ENCODE measurements around the gene RAB4A.

Gene RAB4A

GRCh38 chr1:229298420-229298819 is 27.5 kb downstream of the RAB4A start:
- Histone ChIP-seq H3K79me2 (ENCODE audit: insufficient read depth, low read length) (no peaks in the 10 kb centered on the region), H3K27ac (ENCODE audit: low read depth, low read length) (no peak overlapping the region), H3K4me3 (ENCODE audit: insufficient read depth, low read length, poor library complexity, severe bottlenecking) (no peak overlapping the region), H3K9me3 (ENCODE audit: insufficient read depth, low read length) (no peaks in the 10 kb centered on the region), H3K27me3 (ENCODE audit: low read length) (no peaks in the 10 kb centered on the region), H3K9me2 (replicated peaks; ENCODE audit: insufficient read depth, low read length) (no peaks in the 10 kb centered on the region), H4K20me1 (ENCODE audit: low read depth, low read length) (no peaks in the 10 kb centered on the region), H2AFZ (ENCODE audit: low read depth, low read length, severe bottlenecking) (no peak overlapping the region), H3F3A (ENCODE audit: insufficient read depth) (no peaks in the 10 kb centered on the region), H3K36me3 (ENCODE audit: low read length) (no peaks in the 10 kb centered on the region), H3K4me2 (ENCODE audit: low read depth, low read length, poor library complexity, severe bottlenecking) (no peak overlapping the region), H3K9ac (ENCODE audit: low read length) (no peak overlapping the region)
- TF ChIP-seq EZH2phosphoT487 (conservative IDR thresholded peaks at IDR 0.05; ENCODE audit: low read length) (no peak), CTCF (IDR thresholded peaks at IDR 0.05; ENCODE audit: insufficient read depth, low read length, poor library complexity, severe bottlenecking) (no peak)

GRCh38 chr1:229298887-229299503 is 28.1 kb downstream of the RAB4A start:
- H3K36me3 ChIP-seq (ENCODE audit: low read length), result no peaks in the 10 kb centered on the region

GRCh38 chr1:229300099-229300757 is 29.3 kb downstream of the RAB4A start:
- Histone ChIP-seq H3K36me3 (ENCODE audit: low read length) (no peaks in the 10 kb centered on the region; the same call in 1 of the 2 replicates), H3K9me2 (replicated peaks; ENCODE audit: insufficient read depth, low read length) (no peaks in the 10 kb centered on the region), H3K79me2 (ENCODE audit: insufficient read depth, low read length) (no peaks in the 10 kb centered on the region), H3K9me3 (ENCODE audit: insufficient read depth, low read length) (no peaks in the 10 kb centered on the region), H2AFZ (ENCODE audit: low read depth, low read length, severe bottlenecking) (no peak overlapping the region), H3K4me3 (ENCODE audit: insufficient read depth, low read length, poor library complexity, severe bottlenecking) (no peak overlapping the region), H4K20me1 (ENCODE audit: low read depth, low read length) (no peaks in the 10 kb centered on the region), H3K27me3 (ENCODE audit: low read length) (no peaks in the 10 kb centered on the region), H3K4me2 (ENCODE audit: low read depth, low read length, poor library complexity, severe bottlenecking) (no peak overlapping the region), H3K27ac (ENCODE audit: low read depth, low read length) (no peak overlapping the region), H3K9ac (ENCODE audit: low read length) (no peak overlapping the region), H3F3A (ENCODE audit: insufficient read depth) (no peaks in the 10 kb centered on the region)
- TF ChIP-seq CTCF (IDR thresholded peaks at IDR 0.05; ENCODE audit: insufficient read depth, low read length, poor library complexity, severe bottlenecking), result no peak
- TF ChIP-seq EZH2phosphoT487 (conservative IDR thresholded peaks at IDR 0.05; ENCODE audit: low read length), result no peak

More at GRCh38 chr1:229298887-229299503, 28.1 kb downstream of the RAB4A start:
- Histone ChIP-seq H3K27me3 (ENCODE audit: low read length) (no peaks in the 10 kb centered on the region), H3K9me2 (replicated peaks; ENCODE audit: insufficient read depth, low read length) (no peaks in the 10 kb centered on the region), H3K4me2 (ENCODE audit: low read depth, low read length, poor library complexity, severe bottlenecking) (no peak overlapping the region), H3K27ac (ENCODE audit: low read depth, low read length) (no peak overlapping the region), H3K9me3 (ENCODE audit: insufficient read depth, low read length) (no peaks in the 10 kb centered on the region), H2AFZ (ENCODE audit: low read depth, low read length, severe bottlenecking) (no peak overlapping the region), H3F3A (ENCODE audit: insufficient read depth) (no peaks in the 10 kb centered on the region), H3K9ac (ENCODE audit: low read length) (no peak overlapping the region), H4K20me1 (ENCODE audit: low read depth, low read length) (no peaks in the 10 kb centered on the region), H3K4me3 (ENCODE audit: insufficient read depth, low read length, poor library complexity, severe bottlenecking) (no peak overlapping the region), H3K79me2 (ENCODE audit: insufficient read depth, low read length) (no peaks in the 10 kb centered on the region)
- TF ChIP-seq CTCF (IDR thresholded peaks at IDR 0.05; ENCODE audit: insufficient read depth, low read length, poor library complexity, severe bottlenecking) (no peak), EZH2phosphoT487 (conservative IDR thresholded peaks at IDR 0.05; ENCODE audit: low read length) (no peak)

Data from SU-DHL-6 (cell line).